Esophagus squamous epithelium (tissue), 4 donors: ENCODE measurements around the gene REC8.

ENCODE experiments used
- CTCF ChIP-seq, 6 experiments: fragments of 450-650 bp in 4 of 6; fragments of 200-600 bp in 2 of 6; sonication (generic) in 2 of 6; IDR thresholded peaks; one replicate each; pipeline ENCODE4 v1.5.1; 2016 to 2019; ENCODE audit warnings: antibody characterized with exemption in 6 of 6, mild to moderate bottlenecking in 4 of 6, moderate library complexity in 4 of 6
- POLR2A ChIP-seq, 4 donors: fragments of 450-650 bp; IDR thresholded peaks; one replicate each; pipeline ENCODE4 v1.6.1; 2017; ENCODE audit warnings: antibody characterized with exemption in 4 of 4, mild to moderate bottlenecking in 4 of 4, moderate library complexity in 3 of 4

GRCh38 chr14:24145219-24145618 is 26.7 kb upstream of the REC8 start:
- no peak for TF ChIP-seq CTCF (IDR thresholded peaks at IDR 0.05)
- no peak for TF ChIP-seq POLR2A (IDR thresholded peaks at IDR 0.05)
